K562 (cell line): Measurements from ENCODE around the gene EIF2S2. TPM values are rescaled to one million over a fixed set of nuclear protein-coding genes. Genes with fewer than 3 reads are reported as not detected.

Experiments used
- CBFA2T2 ChIP-seq: fragments of 450-650 bp; conservative IDR thresholded peaks from 2 replicates; pipeline ENCODE4 v1.6.1; 2017; ENCODE audit warnings: mild to moderate bottlenecking
- CLOCK ChIP-seq: fragments of 250-450 bp; sonication (Bioruptor Pico); IDR thresholded peaks from 2 replicates; pipeline ENCODE4 v1.4.0; 2020; ENCODE audit warnings: mild to moderate bottlenecking, moderate library complexity, borderline replicate concordance
- FOXJ3 ChIP-seq: sonication (generic); formaldehyde crosslinking; IDR thresholded peaks from 2 replicates; pipeline ENCODE4 v1.4.0; 2020; ENCODE audit warnings: mild to moderate bottlenecking, missing genetic modification reagents
- GATA2 ChIP-seq: sonication (generic); formaldehyde crosslinking; IDR thresholded peaks from 2 replicates; pipeline ENCODE4 v1.4.0; 2020; ENCODE audit warnings: mild to moderate bottlenecking, missing genetic modification reagents
- KDM5B ChIP-seq: fragments of 200-600 bp; sonication (generic); IDR thresholded peaks from 2 replicates; pipeline ENCODE4 v1.6.1; 2012; ENCODE audit warnings: low read depth, mild to moderate bottlenecking, moderate library complexity, low read length, control low read depth, inconsistent platforms; ENCODE audit not compliant: insufficient replicate concordance
- KLF13 ChIP-seq: fragments of 450-650 bp; IDR thresholded peaks from 2 replicates; pipeline ENCODE4 v1.6.1; 2016; ENCODE audit warnings: missing genetic modification characterization, low read depth, mild to moderate bottlenecking, missing compliant biosample characterization, moderate library complexity, borderline replicate concordance
- NEUROD1 ChIP-seq: fragments of 150-350 bp; IDR thresholded peaks from 2 replicates; pipeline ENCODE4 v1.6.1; 2014; ENCODE audit warnings: borderline replicate concordance, low read length, low read depth; ENCODE audit not compliant: partially characterized antibody
- NFIC ChIP-seq: fragments of 450-650 bp; IDR thresholded peaks from 2 replicates; pipeline ENCODE4 v1.6.1; 2017; ENCODE audit warnings: mild to moderate bottlenecking, inconsistent platforms
- NR2C1 ChIP-seq, 2 experiments: fragments of 450-650 bp; IDR thresholded peaks; 2 replicates each; pipeline ENCODE4 v1.6.1; 2017; ENCODE audit warnings: mild to moderate bottlenecking in 2 of 2, antibody characterized with exemption in 1 of 2, inconsistent platforms in 1 of 2, missing compliant biosample characterization in 1 of 2, missing genetic modification characterization in 1 of 2
- PML ChIP-seq: IDR thresholded peaks from 2 replicates; pipeline ENCODE4 v1.6.1; 2012; ENCODE audit warnings: low read length, inconsistent platforms
- RERE ChIP-seq: sonication (generic); formaldehyde crosslinking; IDR thresholded peaks from 2 replicates; pipeline ENCODE4 v1.8.0; 2023; ENCODE audit warnings: missing genetic modification reagents, mild to moderate bottlenecking, borderline replicate concordance
- SIRT6 ChIP-seq: IDR thresholded peaks from one replicate; pipeline ENCODE4 v1.6.1; 2012; ENCODE audit warnings: low read depth, mild to moderate bottlenecking, control low read depth, inconsistent platforms, low read length, moderate library complexity
- SMARCE1 ChIP-seq: fragments of 450-650 bp; IDR thresholded peaks from 2 replicates; pipeline ENCODE4 v1.7.1; 2016; ENCODE audit warnings: mild to moderate bottlenecking
- SNRNP70 ChIP-seq: fragments of 200-400 bp; formaldehyde crosslinking; optimal IDR thresholded peaks from 2 replicates; pipeline ENCODE3; 2017; ENCODE audit warnings: low read depth, low read length
- SUPT5H ChIP-seq: fragments of 450-650 bp; IDR thresholded peaks from 2 replicates; pipeline ENCODE4 v1.6.1; 2016
- THRAP3 ChIP-seq: fragments of 450-650 bp; IDR thresholded peaks from 2 replicates; pipeline ENCODE4 v1.6.1; 2016; ENCODE audit warnings: mild to moderate bottlenecking, inconsistent platforms, borderline replicate concordance
- ZNF175 ChIP-seq: fragments of 200-800 bp; sonication (Bioruptor generic); IDR thresholded peaks from 2 replicates; pipeline ENCODE4 v1.6.1; 2016; ENCODE audit warnings: low read depth, mild to moderate bottlenecking, missing genetic modification characterization, missing compliant biosample characterization
- ZNF197 ChIP-seq: fragments of 200-800 bp; sonication (Bioruptor generic); IDR thresholded peaks from 2 replicates; pipeline ENCODE4 v1.6.1; 2016; ENCODE audit warnings: low read depth, missing genetic modification characterization, missing compliant biosample characterization
- ZNF436 ChIP-seq: fragments of 250-450, 450-650 bp; sonication (Bioruptor Pico); formaldehyde crosslinking; IDR thresholded peaks from 2 replicates; pipeline ENCODE4 v1.7.0; 2020; ENCODE audit warnings: mild to moderate bottlenecking
- ZNF740 ChIP-seq, 3 experiments: fragments of 200-800 bp in 1 of 3; sonication (Bioruptor generic) in 1 of 3; sonication (generic) in 1 of 3; formaldehyde crosslinking in 1 of 3; IDR thresholded peaks; 2 replicates each; pipeline versions ENCODE4 v1.6.1 to v1.8.0; 2016 to 2022; ENCODE audit warnings: mild to moderate bottlenecking in 2 of 3, missing compliant biosample characterization in 2 of 3, missing genetic modification characterization in 2 of 3, missing genetic modification reagents in 1 of 3
- polyA plus RNA-seq, 8 experiments: library from polyadenylated mRNA; depleted of rRNA in 4 of 8; stranded (reverse) in 5 of 8; unstranded in 3 of 8; fragments of >200 nt; fragmentation: Nextera tagmentation in 2 of 8; fragmentation: Illumina TruSeq in 1 of 8; extraction: Ambion mirVana in 2 of 8; extraction: Trizol in 1 of 8; gene quantifications; 2 replicates each; pipeline versions ENCODE4 v1.2.1 to v1.2.3, GENCODE V29; 2011 to 2014; ENCODE audit warnings: inconsistent platforms in 1 of 8, missing spikeins in 1 of 8
- total RNA-seq, 7 experiments: library from RNA; depleted of rRNA in 6 of 7; stranded (reverse); fragments of >200 nt in 6 of 7; fragmentation: Illumina TruSeq in 2 of 7; extraction: Trizol in 2 of 7; gene quantifications; 2 replicates each; pipeline versions ENCODE4 v1.2.1 to v1.2.3, GENCODE V29; 2011 to 2021; ENCODE audit warnings: low replicate concordance in 1 of 7

The EIF2S2 gene
- total and polyA plus RNA-seq, 9 of the 15 experiments (the other 6 are each of a cell fraction or from before 2014, with no cell fraction given), result 79.7 to 220 (median 154) TPM

- TF ChIP-seq NFIC, result peak; percentile 51
- TF ChIP-seq NEUROD1, result no peak
- TF ChIP-seq FOXJ3, result no peak
- TF ChIP-seq CBFA2T2, result peak; percentile 78
- no peak for TF ChIP-seq THRAP3
- TF ChIP-seq KDM5B, result no peak
- TF ChIP-seq PML, result no peak
- no peak for TF ChIP-seq ZNF740 (CRISPR knock-in tag; IDR thresholded peaks at IDR 0.05)
- no peak for TF ChIP-seq ZNF740 (tag; IDR thresholded peaks at IDR 0.05)
- no peak for TF ChIP-seq SNRNP70
- peak; percentile 54; the same call in 1 of the 2 replicates for TF ChIP-seq GATA2 (CRISPR knock-in tag)
- TF ChIP-seq ZNF175 (CRISPR knock-in tag), result no peak
- TF ChIP-seq KLF13 (tag), result no peak
- no peak for TF ChIP-seq SUPT5H
- no peak for TF ChIP-seq ZNF436
- TF ChIP-seq RERE (CRISPR knock-in tag), result no peak
- TF ChIP-seq ZNF197, result no peak
- no peak for TF ChIP-seq SIRT6
- TF ChIP-seq CLOCK (CRISPR knock-in tag), result no peak
- 0 out of 2 replicates have a peak, but pooled peaks have one; percentile 30 for TF ChIP-seq SMARCE1
- no peak for TF ChIP-seq NR2C1 (IDR thresholded peaks at IDR 0.05)
- no peak for TF ChIP-seq NR2C1 (tag; IDR thresholded peaks at IDR 0.05)
Observed at GRCh38 chr20:34127792-34128191, 15.7 kb upstream of the EIF2S2 start (continued).
